ENCODE data around the gene FLYWCH1. TPM values are rescaled to one million over a fixed set of nuclear protein-coding genes. Genes with fewer than 3 reads are reported as not detected.
"Not testable (repeated sequence)": the region's sequence is repeated elsewhere in the genome, so short reads cannot be mapped to it uniquely, and the experiment has no call there.

FLYWCH1 gene
- total RNA-seq, 2 donors from 2014 or later: 66.6 to 85.7 TPM

DNA sequence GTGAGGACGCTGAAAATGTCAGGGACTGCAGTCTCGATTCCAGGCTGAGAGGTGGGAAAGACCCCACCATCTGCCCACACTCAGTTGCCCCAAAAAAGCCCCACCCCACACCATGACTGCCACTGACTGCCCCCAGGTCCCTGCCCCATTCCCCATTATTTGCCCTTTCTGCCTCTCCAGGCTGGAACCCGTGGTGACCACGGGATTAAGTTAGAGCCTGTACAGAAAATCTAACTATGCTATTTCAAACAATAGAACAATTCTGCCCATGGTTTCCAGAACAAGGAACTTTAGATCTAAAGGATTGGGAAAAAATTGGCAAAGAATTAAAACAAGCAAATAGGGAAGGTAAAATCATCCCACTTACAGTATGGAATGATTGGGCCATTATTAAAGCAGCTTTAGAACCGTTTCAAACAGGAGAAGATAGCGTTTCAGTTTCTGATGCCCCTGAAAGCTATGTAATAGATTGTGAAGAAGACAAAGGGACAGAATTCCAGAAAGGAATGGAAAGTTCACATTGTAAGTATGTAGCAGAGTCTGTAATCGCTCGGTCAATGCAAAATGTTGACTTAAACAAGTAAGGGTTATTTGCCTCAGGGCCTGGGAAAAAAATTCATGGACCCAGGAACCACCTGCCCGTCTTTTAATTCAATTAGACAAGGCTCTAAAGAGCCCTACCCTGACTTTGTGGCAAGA is 14.4 kb downstream of the FLYWCH1 start:
- H3K4me1 Mint-ChIP-seq (ENCODE audit: low read depth in 2 of 2): peaks cover 14% of the 10 kb centered on the region in 2 donors
- no peak overlapping the region for H3K27ac Mint-ChIP-seq
- DNase-seq (ENCODE audit: low spot score) (no peak), ATAC-seq (no peak)
- H3K36me3 Mint-ChIP-seq: no peaks in the 10 kb centered on the region
- H3K9me3 Mint-ChIP-seq: no peaks in the 10 kb centered on the region
- H3K4me3 Mint-ChIP-seq: no peak overlapping the region
- H3K27me3 Mint-ChIP-seq: no peaks in the 10 kb centered on the region

DNA sequence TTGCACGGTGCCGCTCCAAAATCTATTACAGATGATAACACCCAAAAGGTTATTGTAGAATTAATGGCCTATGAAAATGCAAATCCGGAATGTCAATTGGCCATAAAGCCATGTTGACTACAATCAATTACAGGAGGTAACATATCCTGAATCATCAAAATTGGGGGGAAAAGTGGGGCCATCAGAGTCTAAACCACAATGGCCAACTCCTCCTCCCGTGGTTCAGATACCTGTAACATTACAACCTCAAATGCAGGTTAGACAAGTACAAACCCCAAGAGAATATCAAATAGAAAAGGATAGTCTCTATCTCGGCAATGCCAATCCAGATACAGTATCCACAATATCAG is 14.9 kb downstream of the FLYWCH1 start:
- Mint-ChIP-seq H3K4me3 (no peak overlapping the region), H3K9me3 (no peaks in the 10 kb centered on the region), H3K27me3 (no peaks in the 10 kb centered on the region), H3K36me3 (no peaks in the 10 kb centered on the region), H3K4me1 (ENCODE audit: low read depth in 2 of 2) (peaks cover 14% of the 10 kb centered on the region in 2 donors), H3K27ac (no peak overlapping the region)
- DNase-seq (ENCODE audit: low spot score) (no peak), ATAC-seq (no peak)

DNA sequence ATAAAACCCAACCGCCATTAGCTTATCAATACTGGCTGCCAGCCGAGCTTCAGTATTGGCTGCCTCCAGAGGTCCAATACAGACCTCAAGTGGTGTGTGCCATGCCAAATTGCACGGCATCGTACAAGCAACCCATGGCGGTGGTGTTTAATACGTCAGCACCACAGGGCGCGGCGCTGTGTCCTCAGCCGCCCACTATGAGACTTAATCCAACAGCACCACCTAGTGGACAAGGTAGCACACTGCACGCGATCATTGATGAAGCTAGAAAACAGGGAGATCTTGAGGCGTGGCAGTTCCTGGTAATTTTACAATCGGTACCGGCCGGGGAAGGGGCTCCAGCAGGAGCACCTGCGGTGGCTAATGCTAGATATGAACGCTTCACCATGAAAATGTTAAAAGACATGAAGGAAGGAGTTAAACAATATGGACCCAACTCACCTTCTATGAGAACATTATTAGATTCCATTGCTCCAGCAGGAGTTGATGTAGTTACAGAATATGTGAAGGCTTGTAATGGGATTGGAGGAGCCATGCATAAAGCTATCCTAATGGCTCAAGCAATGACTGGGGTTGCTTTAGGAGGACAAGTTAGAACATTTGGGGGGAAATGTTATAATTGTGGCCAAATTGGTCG is 15.4 kb downstream of the FLYWCH1 start:
- DNase-seq (ENCODE audit: low spot score) (peak; percentile 84), ATAC-seq (peak; percentile 95 to 97)
- Mint-ChIP-seq H3K27ac (peak overlapping the region in 1 of 2 donors; percentile 11), H3K4me1 (ENCODE audit: low read depth in 2 of 2) (peaks cover 14% of the 10 kb centered on the region in 2 donors), H3K4me3 (no peak overlapping the region), H3K36me3 (no peaks in the 10 kb centered on the region), H3K9me3 (no peaks in the 10 kb centered on the region), H3K27me3 (no peaks in the 10 kb centered on the region)

DNA sequence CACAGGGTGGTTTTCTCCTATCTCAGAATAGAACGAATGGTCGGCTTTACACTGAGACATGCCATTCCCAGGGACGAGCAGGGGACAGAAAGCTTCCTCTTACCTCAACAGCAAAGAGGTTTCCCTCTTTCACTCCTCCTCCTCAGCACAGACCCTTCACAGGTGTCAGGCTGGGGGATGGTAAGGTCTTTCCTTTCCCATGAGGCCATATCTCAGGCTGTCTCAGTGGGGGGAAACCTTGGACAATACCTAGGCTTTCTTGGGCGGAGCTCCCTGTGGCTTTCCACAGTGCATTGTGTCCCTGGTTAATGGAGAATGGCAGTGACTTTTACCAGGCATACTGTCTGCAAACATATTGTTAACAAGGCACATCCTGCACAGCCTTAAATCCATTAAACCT is 16.4 kb downstream of the FLYWCH1 start:
- not testable (repeated sequence) for H3K4me3 Mint-ChIP-seq; H3K27ac Mint-ChIP-seq; H3K27me3 Mint-ChIP-seq; H3K9me3 Mint-ChIP-seq; DNase-seq (ENCODE audit: low spot score); ATAC-seq; H3K36me3 Mint-ChIP-seq
- peaks cover 14% of the 10 kb centered on the region in 2 donors for H3K4me1 Mint-ChIP-seq (ENCODE audit: low read depth in 2 of 2)

DNA sequence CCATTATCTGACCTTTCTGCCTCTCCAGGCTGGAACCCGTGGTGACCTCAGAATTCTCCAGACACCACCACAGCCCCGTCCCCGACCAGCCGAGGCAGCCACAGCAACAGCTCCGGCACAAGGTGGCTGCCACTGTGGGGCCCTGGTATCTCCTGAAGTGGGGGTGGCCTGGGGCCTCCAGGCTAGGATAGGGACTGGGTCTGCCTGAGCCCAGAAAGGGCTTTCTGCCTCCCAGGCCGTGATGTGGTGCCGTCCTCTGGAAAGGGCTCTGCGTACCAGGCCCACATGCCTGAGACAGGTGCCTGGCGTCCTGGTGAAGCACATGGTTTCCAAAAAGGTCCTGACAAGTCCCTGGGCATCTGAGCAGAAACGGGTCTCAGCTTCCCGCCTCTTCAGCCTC is 17.1 kb downstream of the FLYWCH1 start:
- H3K4me1 Mint-ChIP-seq (ENCODE audit: low read depth in 2 of 2): peaks cover 14% of the 10 kb centered on the region in 2 donors
- H3K36me3 Mint-ChIP-seq: no peaks in the 10 kb centered on the region
- H3K27me3 Mint-ChIP-seq: no peaks in the 10 kb centered on the region
- no peak overlapping the region for H3K4me3 Mint-ChIP-seq
- DNase-seq (ENCODE audit: low spot score) (no peak), ATAC-seq (no peak)
- H3K9me3 Mint-ChIP-seq: no peaks in the 10 kb centered on the region
- no peak overlapping the region for H3K27ac Mint-ChIP-seq

DNA sequence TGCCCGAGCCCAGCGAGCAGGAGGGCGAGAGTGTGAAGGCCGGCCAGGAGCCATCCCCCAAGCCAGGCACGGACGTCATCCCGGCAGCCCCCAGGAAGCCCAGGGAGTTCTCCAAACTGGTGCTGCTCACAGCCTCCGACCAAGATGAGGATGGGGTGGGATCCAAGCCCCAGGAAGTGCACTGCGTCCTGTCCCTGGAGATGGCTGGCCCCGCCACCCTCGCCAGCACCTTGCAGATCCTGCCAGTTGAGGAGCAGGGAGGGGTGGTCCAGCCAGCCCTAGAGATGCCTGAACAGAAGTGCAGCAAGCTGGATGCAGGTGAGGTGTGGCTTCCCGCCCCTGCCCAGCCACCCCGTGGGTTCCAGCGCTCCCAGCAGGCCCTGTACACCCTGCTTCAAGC is 18.0 kb downstream of the FLYWCH1 start:
- Mint-ChIP-seq H3K4me1 (ENCODE audit: low read depth in 2 of 2) (peaks cover 14% of the 10 kb centered on the region in 2 donors), H3K4me3 (no peak overlapping the region), H3K9me3 (no peaks in the 10 kb centered on the region), H3K36me3 (peaks cover 4% of the 10 kb centered on the region), H3K27ac (no peak overlapping the region), H3K27me3 (no peaks in the 10 kb centered on the region)
- DNase-seq (ENCODE audit: low spot score): no peak
- no peak for ATAC-seq

DNA sequence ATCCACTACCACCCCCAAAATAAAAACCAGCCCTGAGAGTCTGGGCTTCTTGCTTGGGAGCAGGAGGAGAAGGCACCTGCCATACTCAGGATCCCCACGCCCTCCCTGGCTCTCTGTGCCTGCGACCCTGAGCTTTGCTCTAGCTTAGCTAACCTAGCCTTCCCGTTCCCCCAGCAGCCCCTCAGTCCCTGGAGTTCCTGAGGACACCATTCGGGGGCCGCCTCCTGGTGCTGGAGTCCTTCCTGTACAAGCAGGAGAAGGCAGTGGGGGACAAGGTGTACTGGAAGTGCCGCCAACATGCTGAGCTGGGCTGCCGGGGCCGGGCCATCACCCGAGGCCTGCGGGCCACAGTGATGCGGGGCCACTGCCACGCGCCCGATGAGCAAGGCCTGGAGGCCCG is 18.5 kb downstream of the FLYWCH1 start:
- Mint-ChIP-seq H3K27me3 (no peaks in the 10 kb centered on the region), H3K36me3 (peaks cover 6% of the 10 kb centered on the region), H3K4me1 (ENCODE audit: low read depth in 2 of 2) (peaks cover 14% of the 10 kb centered on the region in 2 donors), H3K4me3 (no peak overlapping the region), H3K9me3 (no peaks in the 10 kb centered on the region), H3K27ac (no peak overlapping the region)
- ATAC-seq (no peak), DNase-seq (ENCODE audit: low spot score) (no peak)

DNA sequence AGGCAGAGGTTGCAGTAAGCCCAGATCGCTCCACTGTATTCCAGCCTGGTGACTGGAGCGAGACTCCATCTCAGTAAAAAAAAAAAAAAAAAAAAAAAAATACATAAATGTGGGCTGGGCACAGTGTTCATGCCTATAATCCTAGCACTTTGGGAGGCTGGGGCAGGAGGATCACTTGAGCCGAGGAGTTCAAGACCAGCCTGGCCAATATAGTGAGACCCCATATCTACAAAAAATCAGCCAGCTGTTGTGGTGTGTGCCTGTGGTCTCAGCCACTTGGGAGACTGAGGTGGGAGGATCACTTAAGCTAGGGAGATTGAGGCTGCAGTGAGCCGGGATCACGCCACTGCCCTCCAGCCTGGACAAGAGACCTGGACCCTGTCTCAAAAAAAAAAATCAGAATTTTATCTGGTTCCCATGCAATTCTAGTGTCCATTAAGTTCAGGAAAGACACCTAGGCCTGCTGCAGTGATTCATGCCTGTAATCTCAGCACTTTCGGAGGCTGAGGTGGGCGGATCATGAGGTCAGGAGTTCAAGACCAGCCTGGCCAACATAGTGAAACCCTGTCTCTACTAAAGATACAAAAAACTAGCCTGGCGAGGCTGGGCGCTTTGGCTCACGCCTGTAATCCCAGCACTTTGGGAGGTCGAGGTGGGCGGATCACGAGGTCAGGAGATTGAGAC is 19.6 kb downstream of the FLYWCH1 start:
- not testable (repeated sequence) for ATAC-seq; H3K36me3 Mint-ChIP-seq; H3K27me3 Mint-ChIP-seq; H3K4me3 Mint-ChIP-seq; DNase-seq (ENCODE audit: low spot score); H3K9me3 Mint-ChIP-seq; H3K27ac Mint-ChIP-seq
- peaks cover 10% of the 10 kb centered on the region in 2 donors for H3K4me1 Mint-ChIP-seq (ENCODE audit: low read depth in 2 of 2)

DNA sequence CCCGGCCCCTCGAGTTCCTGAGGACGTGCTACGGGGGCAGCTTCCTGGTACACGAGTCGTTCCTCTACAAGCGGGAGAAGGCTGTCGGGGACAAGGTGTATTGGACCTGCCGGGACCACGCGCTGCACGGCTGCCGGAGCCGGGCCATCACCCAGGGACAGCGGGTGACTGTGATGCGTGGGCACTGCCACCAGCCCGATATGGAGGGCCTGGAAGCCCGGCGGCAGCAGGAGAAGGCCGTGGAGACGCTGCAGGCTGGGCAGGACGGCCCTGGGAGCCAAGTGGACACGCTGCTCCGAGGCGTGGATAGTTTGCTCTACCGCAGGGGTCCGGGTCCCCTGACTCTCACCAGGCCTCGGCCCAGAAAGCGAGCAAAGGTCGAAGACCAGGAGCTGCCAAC is 21.4 kb downstream of the FLYWCH1 start:
- H3K9me3 Mint-ChIP-seq: no peaks in the 10 kb centered on the region
- ATAC-seq (no peak), DNase-seq (ENCODE audit: low spot score) (no peak)
- no peak overlapping the region for H3K27ac Mint-ChIP-seq
- H3K36me3 Mint-ChIP-seq: peaks cover 6% of the 10 kb centered on the region
- no peak overlapping the region for H3K4me3 Mint-ChIP-seq
- H3K27me3 Mint-ChIP-seq: no peaks in the 10 kb centered on the region
- H3K4me1 Mint-ChIP-seq (ENCODE audit: low read depth in 2 of 2): no peaks in the 10 kb centered on the region

DNA sequence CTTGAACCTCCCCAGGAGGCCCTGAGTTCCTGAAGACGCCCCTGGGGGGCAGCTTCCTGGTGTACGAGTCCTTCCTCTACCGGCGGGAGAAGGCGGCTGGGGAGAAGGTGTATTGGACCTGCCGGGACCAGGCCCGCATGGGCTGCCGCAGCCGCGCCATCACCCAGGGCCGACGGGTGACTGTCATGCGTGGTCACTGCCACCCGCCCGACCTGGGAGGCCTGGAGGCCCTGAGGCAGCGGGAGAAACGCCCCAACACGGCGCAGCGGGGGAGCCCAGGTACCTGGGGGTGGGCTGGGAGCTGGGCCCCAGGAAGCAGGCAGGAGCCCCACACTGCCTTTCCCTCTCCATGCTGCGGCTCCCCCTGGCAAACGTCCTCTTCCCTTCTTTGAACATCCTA is 22.0 kb downstream of the FLYWCH1 start:
- Mint-ChIP-seq H3K36me3 (peaks cover 6% of the 10 kb centered on the region), H3K4me3 (no peak overlapping the region), H3K27me3 (no peaks in the 10 kb centered on the region), H3K27ac (no peak overlapping the region), H3K9me3 (no peaks in the 10 kb centered on the region), H3K4me1 (ENCODE audit: low read depth in 2 of 2) (no peaks in the 10 kb centered on the region)
- DNase-seq (ENCODE audit: low spot score) (no peak), ATAC-seq (peak in 1 of 2 donors; percentile 6)

DNA sequence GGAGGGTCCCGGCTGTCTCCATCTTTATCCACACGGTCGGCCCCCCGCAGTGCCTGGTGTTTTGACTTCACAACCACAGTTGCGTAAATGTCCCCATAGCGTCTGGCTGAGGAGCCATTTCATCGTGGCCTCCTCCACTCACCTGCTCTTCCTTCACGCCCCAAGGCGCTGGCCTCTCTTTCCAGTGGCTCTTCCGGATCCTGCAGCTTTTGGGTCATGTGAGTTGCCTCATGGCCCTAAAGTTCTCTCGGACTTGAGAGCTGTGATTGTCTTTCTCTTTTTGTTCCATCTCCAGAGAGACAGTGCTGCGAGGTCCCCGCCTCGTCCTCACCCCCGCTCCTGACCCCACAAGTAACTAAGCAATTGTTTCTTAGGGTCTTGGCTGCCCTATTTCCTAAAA is 22.7 kb downstream of the FLYWCH1 start:
- H3K9me3 Mint-ChIP-seq: no peaks in the 10 kb centered on the region
- no peak for ATAC-seq
- H3K27ac Mint-ChIP-seq: no peak overlapping the region
- H3K4me1 Mint-ChIP-seq (ENCODE audit: low read depth in 2 of 2): no peaks in the 10 kb centered on the region
- H3K27me3 Mint-ChIP-seq: no peaks in the 10 kb centered on the region
- H3K4me3 Mint-ChIP-seq: no peak overlapping the region
- DNase-seq (ENCODE audit: low spot score): no peak
- peaks cover 6% of the 10 kb centered on the region for H3K36me3 Mint-ChIP-seq

DNA sequence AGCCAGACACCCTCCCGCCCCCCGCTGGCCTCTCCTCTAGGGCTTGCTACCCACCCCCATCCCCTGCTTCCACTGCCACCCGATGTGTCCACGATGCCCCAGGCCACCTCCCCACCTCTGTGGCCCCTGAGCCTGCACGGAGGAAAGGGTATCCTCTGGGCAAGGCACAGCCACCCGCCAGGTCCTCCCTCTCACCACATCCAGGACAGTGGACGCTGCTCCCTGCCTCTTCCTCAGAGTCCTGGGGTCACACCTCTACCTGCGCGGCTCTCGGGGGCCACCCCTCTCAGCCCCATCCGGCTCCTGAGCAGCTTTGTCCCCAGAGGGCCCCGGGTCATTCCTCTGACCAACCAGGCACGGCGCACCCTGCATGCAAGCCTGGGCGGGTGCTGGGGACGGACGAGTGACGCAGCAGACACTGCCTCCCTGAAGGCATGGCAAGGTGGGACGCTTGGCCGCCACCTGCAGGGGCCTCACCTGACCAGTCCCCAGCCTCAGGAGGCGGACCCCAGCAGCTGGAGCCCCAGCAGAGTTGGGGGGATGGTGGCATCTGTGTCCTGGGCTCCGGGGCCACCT is 24.8 kb downstream of the FLYWCH1 start:
- H3K4me1 Mint-ChIP-seq (ENCODE audit: low read depth in 2 of 2): no peaks in the 10 kb centered on the region
- no peak for DNase-seq (ENCODE audit: low spot score)
- H3K27me3 Mint-ChIP-seq: no peaks in the 10 kb centered on the region
- H3K9me3 Mint-ChIP-seq: no peaks in the 10 kb centered on the region
- no peak overlapping the region for H3K27ac Mint-ChIP-seq
- H3K36me3 Mint-ChIP-seq: peaks cover 6% of the 10 kb centered on the region
- ATAC-seq: no peak
- no peak overlapping the region for H3K4me3 Mint-ChIP-seq

DNA sequence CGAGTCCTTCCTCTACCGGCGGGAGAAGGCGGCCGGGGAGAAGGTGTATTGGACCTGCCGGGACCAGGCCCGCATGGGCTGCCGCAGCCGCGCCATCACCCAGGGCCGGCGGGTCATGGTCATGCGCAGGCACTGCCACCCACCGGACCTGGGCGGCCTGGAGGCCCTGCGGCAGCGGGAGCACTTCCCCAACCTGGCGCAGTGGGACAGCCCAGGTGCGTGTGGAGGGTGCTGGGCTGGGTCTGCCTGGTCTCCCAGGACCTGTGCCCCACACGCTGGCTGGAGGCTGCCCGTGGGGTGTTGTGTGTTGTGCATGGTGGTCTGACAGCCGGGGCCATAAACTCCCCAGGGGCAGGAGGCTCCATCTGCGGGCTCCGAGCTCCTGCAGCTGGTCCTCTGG is 25.4 kb downstream of the FLYWCH1 start:
- no peaks in the 10 kb centered on the region for H3K4me1 Mint-ChIP-seq (ENCODE audit: low read depth in 2 of 2)
- no peak overlapping the region for H3K27ac Mint-ChIP-seq
- ATAC-seq (no peak), DNase-seq (ENCODE audit: low spot score) (no peak)
- H3K4me3 Mint-ChIP-seq: no peak overlapping the region
- H3K27me3 Mint-ChIP-seq: no peaks in the 10 kb centered on the region
- peaks cover 6% of the 10 kb centered on the region for H3K36me3 Mint-ChIP-seq
- no peaks in the 10 kb centered on the region for H3K9me3 Mint-ChIP-seq

DNA sequence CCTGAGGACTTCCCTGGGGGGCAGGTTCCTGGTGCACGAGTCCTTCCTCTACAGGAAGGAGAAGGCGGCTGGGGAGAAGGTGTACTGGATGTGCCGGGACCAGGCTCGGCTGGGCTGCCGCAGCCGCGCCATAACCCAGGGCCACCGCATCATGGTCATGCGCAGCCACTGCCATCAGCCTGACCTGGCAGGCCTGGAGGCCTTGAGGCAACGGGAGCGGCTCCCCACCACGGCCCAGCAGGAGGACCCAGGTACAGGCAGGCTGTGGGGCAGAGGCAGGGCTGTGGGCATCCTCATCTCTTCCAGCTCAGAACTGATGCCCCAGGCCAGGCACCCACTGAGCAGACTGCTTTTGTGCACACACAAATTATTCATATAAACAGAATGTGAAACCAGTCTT is 26.5 kb downstream of the FLYWCH1 start:
- Mint-ChIP-seq H3K9me3 (no peaks in the 10 kb centered on the region), H3K36me3 (peaks cover 6% of the 10 kb centered on the region), H3K4me1 (ENCODE audit: low read depth in 2 of 2) (no peaks in the 10 kb centered on the region), H3K4me3 (no peak overlapping the region), H3K27me3 (no peaks in the 10 kb centered on the region), H3K27ac (no peak overlapping the region)
- ATAC-seq (no peak), DNase-seq (ENCODE audit: low spot score) (no peak)
